ENCODE data around the gene DDIT4. TPM values are rescaled to one million over a fixed set of nuclear protein-coding genes. Genes with fewer than 3 reads are reported as not detected.
A peak's percentile ranks its signal among the peaks of the same experiment; 100 is the strongest.

The DDIT4 gene
- total and polyA plus RNA-seq, 9 of the 15 experiments (the other 6 are each of a cell fraction or from before 2014, with no cell fraction given): 8.2 to 675 (median 159) TPM

- TF ChIP-seq PBX2 (CRISPR knock-in tag; IDR thresholded peaks at IDR 0.05; ENCODE audit: low read depth) (no peak), PBX2 (tag; conservative IDR thresholded peaks at IDR 0.05; ENCODE audit: low read depth) (peak; percentile 44; the same call in 1 of the 2 replicates), ATF4 (CRISPR knock-in tag; IDR thresholded peaks at IDR 0.05) (0 out of 2 replicates have a peak, but pooled peaks have one; percentile 47), TFAM (CRISPR knock-in tag; conservative IDR thresholded peaks at IDR 0.05) (no peak), PHB (CRISPR knock-in tag; IDR thresholded peaks at IDR 0.05) (no peak), KLF6 (CRISPR knock-in tag; IDR thresholded peaks at IDR 0.05; ENCODE audit: borderline replicate concordance) (peak; percentile 88; the same call in 1 of the 2 replicates), MNT (conservative IDR thresholded peaks at IDR 0.05) (peak; percentile 78 to 84), MECOM (CRISPR knock-in tag; IDR thresholded peaks at IDR 0.05) (peak; percentile 87; the same call in 1 of the 2 replicates), ZNF239 (CRISPR knock-in tag; IDR thresholded peaks at IDR 0.05) (peak; percentile 58), CBFB (CRISPR knock-in tag; IDR thresholded peaks at IDR 0.05) (no peak), PTRF (tag; IDR thresholded peaks at IDR 0.05) (peak; percentile 40), MITF (IDR thresholded peaks at IDR 0.05) (no peak), FOS (IDR thresholded peaks at IDR 0.05; ENCODE audit: extremely low read depth, insufficient read length) (no peak)
- TF ChIP-seq, protein P1, sequence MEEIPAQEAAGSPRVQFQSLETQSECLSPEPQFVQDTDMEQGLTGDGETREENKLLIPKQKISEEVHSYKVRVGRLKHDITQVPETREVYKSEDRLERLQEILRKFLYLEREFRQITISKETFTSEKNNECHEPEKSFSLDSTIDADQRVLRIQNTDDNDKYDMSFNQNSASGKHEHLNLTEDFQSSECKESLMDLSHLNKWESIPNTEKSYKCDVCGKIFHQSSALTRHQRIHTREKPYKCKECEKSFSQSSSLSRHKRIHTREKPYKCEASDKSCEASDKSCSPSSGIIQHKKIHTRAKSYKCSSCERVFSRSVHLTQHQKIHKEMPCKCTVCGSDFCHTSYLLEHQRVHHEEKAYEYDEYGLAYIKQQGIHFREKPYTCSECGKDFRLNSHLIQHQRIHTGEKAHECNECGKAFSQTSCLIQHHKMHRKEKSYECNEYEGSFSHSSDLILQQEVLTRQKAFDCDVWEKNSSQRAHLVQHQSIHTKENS (CRISPR knock-in tag; IDR thresholded peaks at IDR 0.05): no peak
- TF ChIP-seq, protein P2, sequence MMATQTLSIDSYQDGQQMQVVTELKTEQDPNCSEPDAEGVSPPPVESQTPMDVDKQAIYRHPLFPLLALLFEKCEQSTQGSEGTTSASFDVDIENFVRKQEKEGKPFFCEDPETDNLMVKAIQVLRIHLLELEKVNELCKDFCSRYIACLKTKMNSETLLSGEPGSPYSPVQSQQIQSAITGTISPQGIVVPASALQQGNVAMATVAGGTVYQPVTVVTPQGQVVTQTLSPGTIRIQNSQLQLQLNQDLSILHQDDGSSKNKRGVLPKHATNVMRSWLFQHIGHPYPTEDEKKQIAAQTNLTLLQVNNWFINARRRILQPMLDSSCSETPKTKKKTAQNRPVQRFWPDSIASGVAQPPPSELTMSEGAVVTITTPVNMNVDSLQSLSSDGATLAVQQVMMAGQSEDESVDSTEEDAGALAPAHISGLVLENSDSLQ (IDR thresholded peaks at IDR 0.05): peak; percentile 54
- TF ChIP-seq, protein P3, sequence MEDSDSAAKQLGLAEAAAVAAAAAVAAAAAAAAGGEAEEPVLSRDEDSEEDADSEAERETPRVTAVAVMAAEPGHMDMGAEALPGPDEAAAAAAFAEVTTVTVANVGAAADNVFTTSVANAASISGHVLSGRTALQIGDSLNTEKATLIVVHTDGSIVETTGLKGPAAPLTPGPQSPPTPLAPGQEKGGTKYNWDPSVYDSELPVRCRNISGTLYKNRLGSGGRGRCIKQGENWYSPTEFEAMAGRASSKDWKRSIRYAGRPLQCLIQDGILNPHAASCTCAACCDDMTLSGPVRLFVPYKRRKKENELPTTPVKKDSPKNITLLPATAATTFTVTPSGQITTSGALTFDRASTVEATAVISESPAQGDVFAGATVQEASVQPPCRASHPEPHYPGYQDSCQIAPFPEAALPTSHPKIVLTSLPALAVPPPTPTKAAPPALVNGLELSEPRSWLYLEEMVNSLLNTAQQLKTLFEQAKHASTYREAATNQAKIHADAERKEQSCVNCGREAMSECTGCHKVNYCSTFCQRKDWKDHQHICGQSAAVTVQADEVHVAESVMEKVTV (CRISPR knock-in tag; IDR thresholded peaks at IDR 0.05): no peak
Measured at GRCh38 chr10:72316748-72317435, 43.2 kb downstream of the DDIT4 start (continued).
